ENCODE data around the gene C3orf70.

Gene C3orf70

GRCh38 chr3:185188816-185189215, 36.0 kb upstream of the C3orf70 start:
- H3K79me1 ChIP-seq (ENCODE audit: low read length), result no peaks in the 10 kb centered on the region
- no peak overlapping the region for H4K5ac ChIP-seq (ENCODE audit: low read length)
- H3K27ac ChIP-seq (ENCODE audit: low read depth, low read length), result no peak overlapping the region
- no peaks in the 10 kb centered on the region for H3K36me3 ChIP-seq (ENCODE audit: control insufficient read depth, insufficient read depth, low read length)
- H3K4me2 ChIP-seq (ENCODE audit: low read length), result no peak overlapping the region
- H3K79me2 ChIP-seq (ENCODE audit: control insufficient read depth, insufficient read depth, low read length), result no peaks in the 10 kb centered on the region
- no peak overlapping the region for H3K4ac ChIP-seq (ENCODE audit: low read depth, low read length)
- H3K18ac ChIP-seq (ENCODE audit: low read length), result no peak overlapping the region
- no peak overlapping the region for H3K9ac ChIP-seq (ENCODE audit: low read length)
- H2BK120ac ChIP-seq (ENCODE audit: low read depth, low read length), result no peak overlapping the region
- H3K4me3 ChIP-seq (ENCODE audit: low read length), result no peak overlapping the region
- no peak overlapping the region for H2BK5ac ChIP-seq (ENCODE audit: low read length)
- H3K27me3 ChIP-seq (ENCODE audit: insufficient read depth, low read length, poor library complexity), result no peaks in the 10 kb centered on the region
- no peak overlapping the region for H2AK5ac ChIP-seq (ENCODE audit: low read length)
- H4K8ac ChIP-seq (ENCODE audit: low read depth, low read length), result no peak overlapping the region
- H2BK15ac ChIP-seq (replicated peaks; ENCODE audit: low read depth), result no peak overlapping the region
- H3K56ac ChIP-seq (ENCODE audit: low read length), result no peak overlapping the region
- DNase-seq, result no peak
- no peak overlapping the region for H3K23ac ChIP-seq (ENCODE audit: low read length)
- no peaks in the 10 kb centered on the region for H3K4me1 ChIP-seq (ENCODE audit: control insufficient read depth, low read depth, low read length)

GRCh38 chr3:185187391-185187790, 34.5 kb upstream of the C3orf70 start:
- Histone ChIP-seq H2AK5ac (ENCODE audit: low read length) (no peak overlapping the region), H3K56ac (ENCODE audit: low read length) (no peak overlapping the region), H3K79me2 (ENCODE audit: control insufficient read depth, insufficient read depth, low read length) (no peaks in the 10 kb centered on the region), H2BK5ac (ENCODE audit: low read length) (no peak overlapping the region), H3K18ac (ENCODE audit: low read length) (no peak overlapping the region), H2BK15ac (replicated peaks; ENCODE audit: low read depth) (no peak overlapping the region), H3K4me1 (ENCODE audit: control insufficient read depth, low read depth, low read length) (no peaks in the 10 kb centered on the region), H4K5ac (ENCODE audit: low read length) (no peak overlapping the region), H3K36me3 (ENCODE audit: control insufficient read depth, insufficient read depth, low read length) (no peaks in the 10 kb centered on the region), H3K4me2 (ENCODE audit: low read length) (no peak overlapping the region), H3K9ac (ENCODE audit: low read length) (no peak overlapping the region), H3K27me3 (ENCODE audit: insufficient read depth, low read length, poor library complexity) (no peaks in the 10 kb centered on the region), H3K27ac (ENCODE audit: low read depth, low read length) (no peak overlapping the region), H3K4ac (ENCODE audit: low read depth, low read length) (no peak overlapping the region), H2BK120ac (ENCODE audit: low read depth, low read length) (no peak overlapping the region), H3K79me1 (ENCODE audit: low read length) (no peaks in the 10 kb centered on the region), H3K4me3 (ENCODE audit: low read length) (no peak overlapping the region), H3K23ac (ENCODE audit: low read length) (no peak overlapping the region), H4K8ac (ENCODE audit: low read depth, low read length) (no peak overlapping the region)
- WGBS (ENCODE audit: extremely low coverage, insufficient coverage, low lambda C conversion rate), result no CpG with 5 or more reads among the region's 2 CpGs
- DNase-seq, result no peak

- Histone ChIP-seq H3K4me2 (ENCODE audit: low read length) (no peak overlapping the region), H2BK120ac (ENCODE audit: low read depth, low read length) (no peak overlapping the region), H3K9ac (ENCODE audit: low read length) (no peak overlapping the region), H3K79me2 (ENCODE audit: control insufficient read depth, insufficient read depth, low read length) (no peaks in the 10 kb centered on the region), H3K18ac (ENCODE audit: low read length) (no peak overlapping the region), H2BK5ac (ENCODE audit: low read length) (no peak overlapping the region), H4K5ac (ENCODE audit: low read length) (no peak overlapping the region), H3K79me1 (ENCODE audit: low read length) (no peaks in the 10 kb centered on the region), H3K4ac (ENCODE audit: low read depth, low read length) (no peak overlapping the region), H3K23ac (ENCODE audit: low read length) (no peak overlapping the region), H3K27me3 (ENCODE audit: insufficient read depth, low read length, poor library complexity) (no peaks in the 10 kb centered on the region), H3K56ac (ENCODE audit: low read length) (no peak overlapping the region), H2BK15ac (replicated peaks; ENCODE audit: low read depth) (no peak overlapping the region), H4K8ac (ENCODE audit: low read depth, low read length) (no peak overlapping the region), H2AK5ac (ENCODE audit: low read length) (no peak overlapping the region), H3K27ac (ENCODE audit: low read depth, low read length) (no peak overlapping the region), H3K4me3 (ENCODE audit: low read length) (no peak overlapping the region), H3K4me1 (ENCODE audit: control insufficient read depth, low read depth, low read length) (no peaks in the 10 kb centered on the region), H3K36me3 (ENCODE audit: control insufficient read depth, insufficient read depth, low read length) (no peaks in the 10 kb centered on the region)
- DNase-seq, result peak; percentile 35
- WGBS (ENCODE audit: extremely low coverage, insufficient coverage, low lambda C conversion rate), result no CpG with 5 or more reads among the region's 10 CpGs
Observed at GRCh38 chr3:185176750-185177359, 24.0 kb upstream of the C3orf70 start.

- WGBS (ENCODE audit: extremely low coverage, insufficient coverage, low lambda C conversion rate), result no CpG with 5 or more reads among the region's 15 CpGs
- Histone ChIP-seq H3K4me3 (ENCODE audit: low read length) (no peak overlapping the region), H3K27me3 (ENCODE audit: insufficient read depth, low read length, poor library complexity) (no peaks in the 10 kb centered on the region)
Observed at GRCh38 chr3:185175370-185175987, 22.6 kb upstream of the C3orf70 start.

GRCh38 chr3:185172086-185173049, 19.5 kb upstream of the C3orf70 start:
- no peak for DNase-seq
- WGBS (ENCODE audit: extremely low coverage, insufficient coverage, low lambda C conversion rate), result 100% methylated on average over 1 of the region's 11 CpGs

More at GRCh38 chr3:185175370-185175987, 22.6 kb upstream of the C3orf70 start:
- no peak overlapping the region for H2BK120ac ChIP-seq (ENCODE audit: low read depth, low read length)
- no peak overlapping the region for H3K27ac ChIP-seq (ENCODE audit: low read depth, low read length)
- no peak overlapping the region for H2BK15ac ChIP-seq (replicated peaks; ENCODE audit: low read depth)
- H3K18ac ChIP-seq (ENCODE audit: low read length), result no peak overlapping the region
- peak overlapping the region; percentile 25 for H3K9ac ChIP-seq (ENCODE audit: low read length)
- H2AK5ac ChIP-seq (ENCODE audit: low read length), result no peak overlapping the region
- H3K79me1 ChIP-seq (ENCODE audit: low read length), result no peaks in the 10 kb centered on the region
- peak; percentile 73 for DNase-seq
- no peaks in the 10 kb centered on the region for H3K36me3 ChIP-seq (ENCODE audit: control insufficient read depth, insufficient read depth, low read length)
- no peaks in the 10 kb centered on the region for H3K79me2 ChIP-seq (ENCODE audit: control insufficient read depth, insufficient read depth, low read length)
- H4K8ac ChIP-seq (ENCODE audit: low read depth, low read length), result no peak overlapping the region
- no peak overlapping the region for H4K5ac ChIP-seq (ENCODE audit: low read length)
- no peak overlapping the region for H3K4me2 ChIP-seq (ENCODE audit: low read length)
- no peak overlapping the region for H3K4ac ChIP-seq (ENCODE audit: low read depth, low read length)
- H3K23ac ChIP-seq (ENCODE audit: low read length), result no peak overlapping the region
- H2BK5ac ChIP-seq (ENCODE audit: low read length), result no peak overlapping the region
- H3K56ac ChIP-seq (ENCODE audit: low read length), result peak overlapping the region; percentile 77
- H3K4me1 ChIP-seq (ENCODE audit: control insufficient read depth, low read depth, low read length), result no peaks in the 10 kb centered on the region

More at GRCh38 chr3:185172086-185173049, 19.5 kb upstream of the C3orf70 start:
- no peak overlapping the region for H4K8ac ChIP-seq (ENCODE audit: low read depth, low read length)
- no peak overlapping the region for H3K4me2 ChIP-seq (ENCODE audit: low read length)
- no peaks in the 10 kb centered on the region for H3K4me1 ChIP-seq (ENCODE audit: control insufficient read depth, low read depth, low read length)
- no peaks in the 10 kb centered on the region for H3K27me3 ChIP-seq (ENCODE audit: insufficient read depth, low read length, poor library complexity)
- no peak overlapping the region for H3K4me3 ChIP-seq (ENCODE audit: low read length)
- H3K36me3 ChIP-seq (ENCODE audit: control insufficient read depth, insufficient read depth, low read length), result no peaks in the 10 kb centered on the region
- H3K79me1 ChIP-seq (ENCODE audit: low read length), result no peaks in the 10 kb centered on the region
- no peak overlapping the region for H3K4ac ChIP-seq (ENCODE audit: low read depth, low read length)
- no peak overlapping the region for H2BK120ac ChIP-seq (ENCODE audit: low read depth, low read length)
- H4K5ac ChIP-seq (ENCODE audit: low read length), result no peak overlapping the region
- no peak overlapping the region for H2BK5ac ChIP-seq (ENCODE audit: low read length)
- peak overlapping the region; percentile 44 for H3K56ac ChIP-seq (ENCODE audit: low read length)
- H2AK5ac ChIP-seq (ENCODE audit: low read length), result no peak overlapping the region
- no peak overlapping the region for H3K18ac ChIP-seq (ENCODE audit: low read length)
- no peak overlapping the region for H3K23ac ChIP-seq (ENCODE audit: low read length)
- H3K27ac ChIP-seq (ENCODE audit: low read depth, low read length), result no peak overlapping the region
- no peak overlapping the region for H3K9ac ChIP-seq (ENCODE audit: low read length)
- no peaks in the 10 kb centered on the region for H3K79me2 ChIP-seq (ENCODE audit: control insufficient read depth, insufficient read depth, low read length)
- H2BK15ac ChIP-seq (replicated peaks; ENCODE audit: low read depth), result no peak overlapping the region

All from mesendoderm (in vitro differentiated cells).